ENCODE measurements around the gene PDE11A.

GRCh38 chr2:177740700-177741099 is 331.9 kb downstream of the PDE11A start:
- no peak for TF ChIP-seq CTCF (IDR thresholded peaks at IDR 0.05)
- TF ChIP-seq POLR2A (IDR thresholded peaks at IDR 0.05): no peak
